Measurements from ENCODE around the gene MATK. TPM values are rescaled to one million over a fixed set of nuclear protein-coding genes. Genes with fewer than 3 reads are reported as not detected.

The MATK gene
- total RNA-seq, 1 experiment from 2014 or later = 28.3 TPM

DNA sequence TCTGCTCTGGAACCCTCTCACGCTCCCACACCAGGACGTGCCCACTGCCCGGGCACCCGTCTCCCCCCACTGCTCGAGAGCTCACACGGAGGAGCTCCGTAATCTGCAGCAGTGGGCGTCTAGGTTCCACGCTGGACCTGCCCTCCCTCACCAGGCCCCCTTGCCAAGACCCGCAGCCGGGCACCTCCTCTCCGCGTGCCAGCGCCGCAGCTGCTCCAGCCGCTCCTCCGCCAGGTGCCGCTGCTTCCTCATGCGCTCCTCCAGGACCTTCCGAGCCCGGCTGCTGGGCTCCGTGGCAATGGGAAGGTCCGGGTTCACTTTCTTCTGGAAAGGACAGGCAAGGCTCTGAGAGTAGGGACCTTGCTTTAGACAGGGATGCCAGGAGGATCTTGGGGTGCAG, 35.0 kb upstream of the MATK start:
- ATAC-seq = no peak
- no peak overlapping the region for H3K27ac Mint-ChIP-seq
- POLR2A ChIA-PET = no interaction called here
- no peaks in the 10 kb centered on the region for H3K36me3 Mint-ChIP-seq
- CTCF ChIA-PET = interaction anchor here (1.3 to 2.6 kb wide), 7 partner anchors 10 to 59 kb away, joined by 4 to 24 read pairs (median 9); partner anchors contain the start of genes APBA3 and MRPL54
- peaks cover 5% of the 10 kb centered on the region; the same call in 1 of the 2 replicates for H3K27me3 Mint-ChIP-seq (ENCODE audit: low read depth)
- no peak for TF ChIP-seq JAZF1 (CRISPR knock-in tag; IDR thresholded peaks at IDR 0.05)
- TF ChIP-seq, protein P1, sequence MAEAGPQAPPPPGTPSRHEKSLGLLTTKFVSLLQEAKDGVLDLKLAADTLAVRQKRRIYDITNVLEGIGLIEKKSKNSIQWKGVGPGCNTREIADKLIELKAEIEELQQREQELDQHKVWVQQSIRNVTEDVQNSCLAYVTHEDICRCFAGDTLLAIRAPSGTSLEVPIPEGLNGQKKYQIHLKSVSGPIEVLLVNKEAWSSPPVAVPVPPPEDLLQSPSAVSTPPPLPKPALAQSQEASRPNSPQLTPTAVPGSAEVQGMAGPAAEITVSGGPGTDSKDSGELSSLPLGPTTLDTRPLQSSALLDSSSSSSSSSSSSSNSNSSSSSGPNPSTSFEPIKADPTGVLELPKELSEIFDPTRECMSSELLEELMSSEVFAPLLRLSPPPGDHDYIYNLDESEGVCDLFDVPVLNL (CRISPR knock-in tag; IDR thresholded peaks at IDR 0.05; ENCODE audit: borderline replicate concordance, low read depth) = no peak
- no peak for TF ChIP-seq SP1 (CRISPR knock-in tag; conservative IDR thresholded peaks at IDR 0.05)
- TF ChIP-seq, protein P2, sequence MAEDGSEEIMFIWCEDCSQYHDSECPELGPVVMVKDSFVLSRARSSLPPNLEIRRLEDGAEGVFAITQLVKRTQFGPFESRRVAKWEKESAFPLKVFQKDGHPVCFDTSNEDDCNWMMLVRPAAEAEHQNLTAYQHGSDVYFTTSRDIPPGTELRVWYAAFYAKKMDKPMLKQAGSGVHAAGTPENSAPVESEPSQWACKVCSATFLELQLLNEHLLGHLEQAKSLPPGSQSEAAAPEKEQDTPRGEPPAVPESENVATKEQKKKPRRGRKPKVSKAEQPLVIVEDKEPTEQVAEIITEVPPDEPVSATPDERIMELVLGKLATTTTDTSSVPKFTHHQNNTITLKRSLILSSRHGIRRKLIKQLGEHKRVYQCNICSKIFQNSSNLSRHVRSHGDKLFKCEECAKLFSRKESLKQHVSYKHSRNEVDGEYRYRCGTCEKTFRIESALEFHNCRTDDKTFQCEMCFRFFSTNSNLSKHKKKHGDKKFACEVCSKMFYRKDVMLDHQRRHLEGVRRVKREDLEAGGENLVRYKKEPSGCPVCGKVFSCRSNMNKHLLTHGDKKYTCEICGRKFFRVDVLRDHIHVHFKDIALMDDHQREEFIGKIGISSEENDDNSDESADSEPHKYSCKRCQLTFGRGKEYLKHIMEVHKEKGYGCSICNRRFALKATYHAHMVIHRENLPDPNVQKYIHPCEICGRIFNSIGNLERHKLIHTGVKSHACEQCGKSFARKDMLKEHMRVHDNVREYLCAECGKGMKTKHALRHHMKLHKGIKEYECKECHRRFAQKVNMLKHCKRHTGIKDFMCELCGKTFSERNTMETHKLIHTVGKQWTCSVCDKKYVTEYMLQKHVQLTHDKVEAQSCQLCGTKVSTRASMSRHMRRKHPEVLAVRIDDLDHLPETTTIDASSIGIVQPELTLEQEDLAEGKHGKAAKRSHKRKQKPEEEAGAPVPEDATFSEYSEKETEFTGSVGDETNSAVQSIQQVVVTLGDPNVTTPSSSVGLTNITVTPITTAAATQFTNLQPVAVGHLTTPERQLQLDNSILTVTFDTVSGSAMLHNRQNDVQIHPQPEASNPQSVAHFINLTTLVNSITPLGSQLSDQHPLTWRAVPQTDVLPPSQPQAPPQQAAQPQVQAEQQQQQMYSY (CRISPR knock-in tag; IDR thresholded peaks at IDR 0.05) = no peak
- no peak for TF ChIP-seq JUN (CRISPR knock-in tag; IDR thresholded peaks at IDR 0.05)
- TF ChIP-seq, protein P3, sequence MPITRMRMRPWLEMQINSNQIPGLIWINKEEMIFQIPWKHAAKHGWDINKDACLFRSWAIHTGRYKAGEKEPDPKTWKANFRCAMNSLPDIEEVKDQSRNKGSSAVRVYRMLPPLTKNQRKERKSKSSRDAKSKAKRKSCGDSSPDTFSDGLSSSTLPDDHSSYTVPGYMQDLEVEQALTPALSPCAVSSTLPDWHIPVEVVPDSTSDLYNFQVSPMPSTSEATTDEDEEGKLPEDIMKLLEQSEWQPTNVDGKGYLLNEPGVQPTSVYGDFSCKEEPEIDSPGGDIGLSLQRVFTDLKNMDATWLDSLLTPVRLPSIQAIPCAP (CRISPR knock-in tag; IDR thresholded peaks at IDR 0.05) = no peak
- TF ChIP-seq, protein P4, sequence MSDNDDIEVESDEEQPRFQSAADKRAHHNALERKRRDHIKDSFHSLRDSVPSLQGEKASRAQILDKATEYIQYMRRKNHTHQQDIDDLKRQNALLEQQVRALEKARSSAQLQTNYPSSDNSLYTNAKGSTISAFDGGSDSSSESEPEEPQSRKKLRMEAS (CRISPR knock-in tag; IDR thresholded peaks at IDR 0.05) = no peak
- no peak for DNase-seq (ENCODE audit: low spot score)
- H3K4me3 Mint-ChIP-seq = no peak overlapping the region
- no peaks in the 10 kb centered on the region for H3K9me3 Mint-ChIP-seq
- no peaks in the 10 kb centered on the region for H3K4me1 Mint-ChIP-seq

DNA sequence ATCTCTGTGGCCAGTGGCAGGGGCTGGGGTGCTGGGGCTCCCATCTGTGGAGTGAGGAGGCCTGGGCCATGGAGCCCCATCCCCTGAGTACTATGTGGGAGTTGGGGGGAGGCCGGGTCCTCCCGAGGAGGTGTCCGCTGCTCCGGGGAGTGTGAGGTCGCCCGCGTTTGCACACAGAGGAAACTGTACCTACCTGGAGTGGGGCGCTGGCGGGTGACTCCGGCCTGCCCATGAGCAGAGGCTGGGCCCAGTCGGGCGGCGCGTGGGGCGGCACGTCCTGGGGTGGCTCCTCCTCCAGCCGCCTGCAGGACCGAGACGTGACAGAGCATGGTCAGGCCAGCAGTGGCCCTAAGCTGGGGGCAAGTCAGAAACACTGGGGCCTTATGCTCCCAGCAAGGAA, 33.8 kb upstream of the MATK start:
- no peaks in the 10 kb centered on the region for H3K9me3 Mint-ChIP-seq
- H3K4me3 Mint-ChIP-seq = no peak overlapping the region
- ATAC-seq (no peak), DNase-seq (ENCODE audit: low spot score) (no peak)
- peaks cover 5% of the 10 kb centered on the region; the same call in 1 of the 2 replicates for H3K27me3 Mint-ChIP-seq (ENCODE audit: low read depth)
- TF ChIP-seq ZNF138 (CRISPR knock-in tag; conservative IDR thresholded peaks at IDR 0.05) (no peak), ZBTB21 (CRISPR knock-in tag; IDR thresholded peaks at IDR 0.05; ENCODE audit: borderline replicate concordance) (no peak), NFATC4 (CRISPR knock-in tag; IDR thresholded peaks at IDR 0.05) (no peak), ETV6 (CRISPR knock-in tag; IDR thresholded peaks at IDR 0.05) (no peak), ZNF416 (CRISPR knock-in tag; IDR thresholded peaks at IDR 0.05) (no peak), RORB (CRISPR knock-in tag; IDR thresholded peaks at IDR 0.05) (no peak), ZNF671 (CRISPR knock-in tag; IDR thresholded peaks at IDR 0.05) (no peak), NR1H2 (CRISPR knock-in tag; IDR thresholded peaks at IDR 0.05) (no peak), FOXK1 (CRISPR knock-in tag; IDR thresholded peaks at IDR 0.05) (no peak), IRF2 (CRISPR knock-in tag; IDR thresholded peaks at IDR 0.05; ENCODE audit: borderline replicate concordance, low read depth) (no peak), OVOL2 (CRISPR knock-in tag; IDR thresholded peaks at IDR 0.05; ENCODE audit: borderline replicate concordance) (no peak), GTF2I (CRISPR knock-in tag; conservative IDR thresholded peaks at IDR 0.05) (no peak), SP1 (CRISPR knock-in tag; conservative IDR thresholded peaks at IDR 0.05) (no peak), ZNF423 (CRISPR knock-in tag; IDR thresholded peaks at IDR 0.05) (no peak), ZNF263 (CRISPR knock-in tag; IDR thresholded peaks at IDR 0.05; ENCODE audit: low read depth) (no peak), CREM (CRISPR knock-in tag; IDR thresholded peaks at IDR 0.05) (no peak), GABPB1 (CRISPR knock-in tag; IDR thresholded peaks at IDR 0.05) (no peak)
- TF ChIP-seq, protein P5, sequence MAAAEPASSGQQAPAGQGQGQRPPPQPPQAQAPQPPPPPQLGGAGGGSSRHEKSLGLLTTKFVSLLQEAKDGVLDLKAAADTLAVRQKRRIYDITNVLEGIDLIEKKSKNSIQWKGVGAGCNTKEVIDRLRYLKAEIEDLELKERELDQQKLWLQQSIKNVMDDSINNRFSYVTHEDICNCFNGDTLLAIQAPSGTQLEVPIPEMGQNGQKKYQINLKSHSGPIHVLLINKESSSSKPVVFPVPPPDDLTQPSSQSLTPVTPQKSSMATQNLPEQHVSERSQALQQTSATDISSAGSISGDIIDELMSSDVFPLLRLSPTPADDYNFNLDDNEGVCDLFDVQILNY (CRISPR knock-in tag; IDR thresholded peaks at IDR 0.05) = no peak
- TF ChIP-seq, protein P6, sequence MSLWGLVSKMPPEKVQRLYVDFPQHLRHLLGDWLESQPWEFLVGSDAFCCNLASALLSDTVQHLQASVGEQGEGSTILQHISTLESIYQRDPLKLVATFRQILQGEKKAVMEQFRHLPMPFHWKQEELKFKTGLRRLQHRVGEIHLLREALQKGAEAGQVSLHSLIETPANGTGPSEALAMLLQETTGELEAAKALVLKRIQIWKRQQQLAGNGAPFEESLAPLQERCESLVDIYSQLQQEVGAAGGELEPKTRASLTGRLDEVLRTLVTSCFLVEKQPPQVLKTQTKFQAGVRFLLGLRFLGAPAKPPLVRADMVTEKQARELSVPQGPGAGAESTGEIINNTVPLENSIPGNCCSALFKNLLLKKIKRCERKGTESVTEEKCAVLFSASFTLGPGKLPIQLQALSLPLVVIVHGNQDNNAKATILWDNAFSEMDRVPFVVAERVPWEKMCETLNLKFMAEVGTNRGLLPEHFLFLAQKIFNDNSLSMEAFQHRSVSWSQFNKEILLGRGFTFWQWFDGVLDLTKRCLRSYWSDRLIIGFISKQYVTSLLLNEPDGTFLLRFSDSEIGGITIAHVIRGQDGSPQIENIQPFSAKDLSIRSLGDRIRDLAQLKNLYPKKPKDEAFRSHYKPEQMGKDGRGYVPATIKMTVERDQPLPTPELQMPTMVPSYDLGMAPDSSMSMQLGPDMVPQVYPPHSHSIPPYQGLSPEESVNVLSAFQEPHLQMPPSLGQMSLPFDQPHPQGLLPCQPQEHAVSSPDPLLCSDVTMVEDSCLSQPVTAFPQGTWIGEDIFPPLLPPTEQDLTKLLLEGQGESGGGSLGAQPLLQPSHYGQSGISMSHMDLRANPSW (CRISPR knock-in tag; conservative IDR thresholded peaks at IDR 0.05; ENCODE audit: low read depth) = no peak
- TF ChIP-seq, protein P7, sequence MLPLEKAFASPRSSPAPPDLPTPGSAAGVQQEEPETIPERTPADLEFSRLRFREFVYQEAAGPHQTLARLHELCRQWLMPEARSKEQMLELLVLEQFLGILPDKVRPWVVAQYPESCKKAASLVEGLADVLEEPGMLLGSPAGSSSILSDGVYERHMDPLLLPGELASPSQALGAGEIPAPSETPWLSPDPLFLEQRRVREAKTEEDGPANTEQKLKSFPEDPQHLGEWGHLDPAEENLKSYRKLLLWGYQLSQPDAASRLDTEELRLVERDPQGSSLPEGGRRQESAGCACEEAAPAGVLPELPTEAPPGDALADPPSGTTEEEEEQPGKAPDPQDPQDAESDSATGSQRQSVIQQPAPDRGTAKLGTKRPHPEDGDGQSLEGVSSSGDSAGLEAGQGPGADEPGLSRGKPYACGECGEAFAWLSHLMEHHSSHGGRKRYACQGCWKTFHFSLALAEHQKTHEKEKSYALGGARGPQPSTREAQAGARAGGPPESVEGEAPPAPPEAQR (CRISPR knock-in tag; IDR thresholded peaks at IDR 0.05) = no peak
- ChIA-PET CTCF (interaction anchor here (1.6 kb wide), 1 partner anchor 320 kb away, joined by 4 read pairs; no protein-coding TSS in a partner anchor), POLR2A (no interaction called here)
- no peaks in the 10 kb centered on the region for H3K36me3 Mint-ChIP-seq
- H3K4me1 Mint-ChIP-seq = no peaks in the 10 kb centered on the region
- H3K27ac Mint-ChIP-seq = no peak overlapping the region
